ENCODE data around the gene NAA80.
"Not testable (repeated sequence)": the region's sequence is repeated elsewhere in the genome, so short reads cannot be mapped to it uniquely, and the experiment has no call there.

NAA80 gene

DNA sequence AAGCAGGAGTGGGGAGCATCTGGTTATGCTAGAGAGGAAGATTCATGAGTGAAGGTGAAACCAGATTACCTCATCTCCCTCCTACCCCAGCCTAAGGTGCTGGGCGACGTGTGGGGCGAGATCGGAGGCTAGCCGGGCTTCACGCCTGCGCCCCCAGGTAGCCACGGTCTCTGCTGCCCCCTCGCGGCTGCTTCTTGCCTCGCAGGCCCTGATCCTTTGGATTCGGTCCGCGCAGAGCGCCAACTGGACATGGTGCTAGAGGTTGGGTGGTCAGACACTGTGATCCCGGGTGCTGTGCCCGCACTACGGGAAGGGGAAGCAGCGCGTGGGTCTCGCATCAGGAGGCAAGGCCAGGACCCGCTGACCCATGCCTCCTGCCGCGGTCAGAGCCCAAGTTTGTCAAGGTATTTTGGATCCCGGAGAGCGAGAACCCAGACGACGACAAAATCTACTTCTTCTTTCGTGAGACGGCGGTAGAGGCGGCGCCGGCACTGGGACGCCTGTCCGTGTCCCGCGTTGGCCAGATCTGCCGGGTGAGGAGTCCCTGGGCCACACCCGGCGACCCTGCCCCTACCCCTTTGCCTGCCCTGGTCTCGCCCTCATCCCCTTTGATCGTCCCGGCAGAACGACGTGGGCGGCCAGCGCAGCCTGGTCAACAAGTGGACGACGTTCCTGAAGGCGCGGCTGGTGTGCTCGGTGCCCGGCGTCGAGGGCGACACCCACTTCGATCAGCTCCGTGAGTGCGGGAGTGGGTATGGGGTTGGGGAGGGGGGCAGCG lies 26.1 kb downstream of the NAA80 start:
- DNase-seq (ENCODE audit: low read depth, low spot score): no peak
- no peak overlapping the region for H3K27ac ChIP-seq

DNA sequence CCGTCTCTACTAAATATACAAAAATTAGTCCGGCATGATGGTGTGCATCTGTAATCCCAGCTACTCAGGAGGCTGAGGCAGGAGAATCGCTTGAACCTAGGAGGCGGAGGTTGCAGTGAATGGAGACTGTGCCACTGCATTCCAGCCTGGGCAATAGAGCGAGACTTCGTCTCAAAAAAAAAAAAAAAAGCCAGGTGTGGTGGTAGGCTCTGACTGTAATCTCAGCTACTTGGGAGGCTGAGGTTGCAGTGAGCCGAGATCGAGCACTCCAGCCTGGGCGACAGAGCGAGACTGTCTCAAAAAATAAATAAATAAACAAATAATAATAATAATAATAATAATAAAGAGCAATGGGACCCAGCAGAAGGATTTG lies 26.7 kb downstream of the NAA80 start:
- not testable (repeated sequence) for DNase-seq (ENCODE audit: low read depth, low spot score); H3K27ac ChIP-seq

DNA sequence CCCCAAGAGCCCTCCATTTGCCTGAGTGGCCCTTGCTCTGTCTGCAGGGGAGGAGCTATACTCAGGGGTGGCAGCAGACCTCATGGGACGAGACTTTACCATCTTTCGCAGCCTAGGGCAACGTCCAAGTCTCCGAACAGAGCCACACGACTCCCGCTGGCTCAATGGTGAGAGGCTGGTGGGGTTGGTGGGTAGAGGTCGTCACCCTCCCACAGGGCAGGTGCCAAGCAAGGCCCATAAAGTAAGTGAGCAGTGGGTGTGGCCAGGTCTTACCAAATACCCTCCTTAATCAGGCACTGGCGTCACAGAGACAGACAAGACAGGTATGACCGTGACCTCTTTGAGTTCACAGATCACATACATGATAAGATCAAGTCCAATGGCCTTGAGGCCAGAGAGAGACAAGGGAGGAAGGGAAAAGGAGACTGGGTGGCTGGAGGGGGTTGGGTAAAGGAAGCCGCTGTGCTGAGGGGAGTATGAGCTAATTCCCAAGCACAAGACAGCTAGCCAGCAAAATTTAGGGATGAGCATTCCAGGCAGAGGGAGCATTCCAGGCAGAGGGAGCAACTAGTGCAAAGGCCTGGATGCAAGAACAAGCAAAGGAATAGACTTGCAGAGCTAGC lies 27.8 kb downstream of the NAA80 start:
- no peak overlapping the region for H3K27ac ChIP-seq
- no peak for DNase-seq (ENCODE audit: low read depth, low spot score)

DNA sequence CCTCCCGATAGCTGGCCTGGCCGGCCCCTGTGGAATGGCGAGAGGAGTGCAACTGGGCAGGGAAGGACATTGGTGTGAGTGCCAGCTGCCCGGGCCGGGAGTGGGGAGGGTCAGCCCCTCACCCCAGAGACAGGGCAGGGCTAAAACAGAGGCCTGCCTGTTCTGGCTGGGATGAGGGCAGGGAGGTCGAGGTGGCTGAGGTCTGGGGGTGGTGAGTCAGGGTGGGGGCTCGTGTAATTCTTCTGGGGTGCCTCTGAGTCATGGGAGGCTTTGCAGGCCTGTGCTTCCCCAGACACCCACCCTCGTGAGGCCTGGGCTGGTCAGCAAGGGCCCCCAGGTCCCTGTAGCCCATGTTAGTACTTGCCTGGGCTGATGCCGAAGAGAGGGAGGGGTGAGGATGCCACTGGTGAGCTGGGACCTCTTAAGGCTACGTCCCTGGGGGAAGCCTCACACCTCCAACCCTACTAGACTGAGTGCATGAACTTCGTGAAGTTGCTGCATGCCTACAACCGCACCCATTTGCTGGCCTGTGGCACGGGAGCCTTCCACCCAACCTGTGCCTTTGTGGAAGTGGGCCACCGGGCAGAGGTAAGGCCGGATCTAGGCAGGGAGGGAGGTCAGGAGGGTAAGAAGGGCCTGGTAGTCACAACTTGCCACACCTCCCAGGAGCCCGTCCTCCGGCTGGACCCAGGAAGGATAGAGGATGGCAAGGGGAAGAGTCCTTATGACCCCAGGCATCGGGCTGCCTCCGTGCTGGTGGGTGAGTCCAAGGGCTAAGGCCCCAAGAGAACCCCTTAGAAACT lies 28.6 kb downstream of the NAA80 start:
- DNase-seq (ENCODE audit: low read depth, low spot score): no peak
- H3K27ac ChIP-seq: peak overlapping the region; percentile 74

DNA sequence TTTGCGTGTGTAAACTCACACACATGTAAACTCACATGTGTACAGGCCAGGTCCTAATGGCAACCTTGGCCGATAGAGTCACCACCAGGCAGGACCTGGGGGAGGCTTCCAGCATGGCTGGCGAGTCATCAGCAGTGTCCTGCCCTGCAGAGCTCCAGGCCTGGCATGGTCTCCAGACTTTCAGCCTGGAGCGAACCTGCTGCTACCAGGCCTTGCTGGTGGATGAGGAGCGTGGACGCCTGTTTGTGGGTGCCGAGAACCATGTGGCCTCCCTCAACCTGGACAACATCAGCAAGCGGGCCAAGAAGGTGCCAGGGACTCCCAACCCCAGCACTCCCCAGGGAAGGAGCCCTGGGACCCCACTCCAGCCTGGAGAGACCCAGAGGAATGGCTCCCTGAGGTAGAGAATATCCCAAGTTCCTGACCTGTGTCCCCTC lies 29.2 kb downstream of the NAA80 start:
- DNase-seq (ENCODE audit: low read depth, low spot score): no peak
- H3K27ac ChIP-seq: peak overlapping the region; percentile 74

DNA sequence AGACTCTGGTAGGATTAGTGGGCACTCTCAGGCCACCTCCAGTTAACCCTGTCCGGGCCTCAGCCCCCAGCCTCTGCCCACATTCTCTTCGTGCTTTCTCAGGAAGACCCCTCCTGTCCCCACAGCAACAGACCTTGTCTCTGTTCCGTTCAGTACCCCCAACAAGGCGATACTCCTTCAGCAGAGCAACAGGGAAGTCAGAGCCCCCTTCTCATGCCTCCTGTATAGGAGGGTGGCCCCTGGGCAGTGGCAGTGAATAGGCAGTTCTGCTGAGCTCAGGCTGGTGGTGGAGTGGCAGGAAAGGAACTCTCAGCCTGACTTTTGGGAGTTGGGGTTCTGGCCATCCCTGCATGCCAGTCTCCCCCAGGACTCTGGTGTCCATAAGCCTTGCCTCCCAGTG lies 29.7 kb downstream of the NAA80 start:
- no peak for DNase-seq (ENCODE audit: low read depth, low spot score)
- H3K27ac ChIP-seq: peak overlapping the region; percentile 74

DNA sequence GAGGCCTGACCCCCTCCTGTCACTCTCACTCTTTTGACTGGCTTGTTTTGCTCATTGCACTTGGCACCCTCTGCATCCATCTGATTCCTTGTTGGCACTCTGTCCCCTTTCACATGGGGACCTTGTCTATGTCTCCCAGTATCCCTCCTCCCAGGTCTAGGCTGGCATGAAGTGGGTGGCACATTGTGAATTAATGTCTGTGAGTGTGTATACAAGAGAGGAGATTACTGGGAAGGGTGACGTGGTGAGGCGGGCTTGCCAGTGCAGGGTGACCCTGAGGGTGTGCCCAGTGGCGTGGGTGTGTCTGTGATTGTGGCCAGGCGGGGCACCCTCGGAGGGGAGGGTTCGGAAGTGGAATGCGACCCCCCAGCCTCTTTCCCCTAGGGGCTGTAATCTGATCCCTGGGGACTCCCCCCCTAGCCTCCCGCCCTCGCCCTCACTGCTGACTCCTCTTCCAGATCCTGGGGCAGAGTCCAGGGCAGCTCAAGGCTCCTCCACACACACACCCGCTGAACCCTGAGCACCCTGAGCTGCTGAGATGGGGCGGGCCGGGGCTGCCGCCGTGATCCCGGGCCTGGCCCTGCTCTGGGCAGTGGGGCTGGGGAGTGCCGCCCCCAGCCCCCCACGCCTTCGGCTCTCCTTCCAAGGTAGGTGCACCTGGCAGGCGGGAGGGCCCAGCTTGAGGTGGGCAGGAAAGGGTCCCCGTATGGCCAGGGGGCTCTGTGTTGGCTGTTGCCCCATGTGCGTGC lies 30.3 kb downstream of the NAA80 start, which contains the start of gene SEMA3B:
TSS of gene SEMA3B (plus strand) at position 445 of the 749 bp plus-strand sequence. CDS start at position 539, 94 bp downstream.
- DNase-seq (ENCODE audit: low read depth, low spot score): no peak
- H3K27ac ChIP-seq: peak within 1 kb of the TSS; percentile 74

DNA sequence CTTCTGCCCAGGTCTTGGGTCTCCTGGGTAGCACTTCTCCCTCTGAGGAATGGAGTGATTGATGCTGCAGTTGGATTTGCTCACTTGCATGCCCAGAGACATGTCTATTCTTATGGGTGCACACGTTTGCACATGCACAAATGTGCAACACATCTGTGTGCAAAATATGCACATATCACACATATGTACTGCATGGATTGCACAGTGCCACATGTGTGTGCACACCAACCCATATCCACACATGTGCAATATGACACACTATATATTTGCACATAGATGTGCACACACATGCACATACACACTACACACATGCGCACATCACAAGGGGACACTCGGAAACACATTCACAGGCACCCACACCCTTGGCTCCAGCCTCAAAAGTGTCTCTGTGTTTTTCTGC lies 30.9 kb downstream of the NAA80 start:
- peak overlapping the region; percentile 74 for H3K27ac ChIP-seq

DNA sequence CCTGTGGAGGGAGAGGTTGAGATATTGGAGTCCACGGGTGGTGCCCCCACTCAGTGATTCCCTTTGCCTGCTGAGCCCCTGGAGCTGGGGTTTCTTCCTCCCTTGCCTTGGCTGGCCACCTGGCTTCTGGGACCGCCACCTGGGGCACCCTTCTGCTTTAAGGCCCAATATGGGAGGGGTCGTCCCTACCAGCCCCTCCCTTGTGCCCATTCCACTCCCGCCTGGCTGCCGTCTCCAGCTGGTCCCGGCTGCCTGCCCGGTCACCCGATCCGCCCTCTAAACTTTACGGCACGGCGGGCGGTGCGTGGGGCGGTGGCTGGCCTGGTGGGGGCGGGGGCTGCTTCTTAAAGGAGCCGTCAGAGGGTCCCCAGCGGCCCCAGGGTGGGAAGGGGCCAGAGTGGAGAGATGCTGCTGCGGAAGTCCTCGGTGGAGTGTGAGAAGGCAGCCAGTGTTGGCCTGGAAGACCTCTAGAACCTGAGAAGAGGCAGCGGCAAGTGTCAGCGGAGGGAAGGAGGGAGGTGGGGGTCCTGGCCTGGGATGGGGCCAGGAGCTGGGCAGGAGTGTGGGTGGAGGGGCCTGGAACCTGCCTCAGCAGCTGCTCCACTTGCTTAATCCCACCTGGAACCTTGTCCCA lies 31.8 kb downstream of the NAA80 start:
- H3K27ac ChIP-seq: no peak overlapping the region
- no peak for DNase-seq (ENCODE audit: low read depth, low spot score)

More for the DNA sequence above, 30.9 kb downstream of the NAA80 start:
- DNase-seq (ENCODE audit: low read depth, low spot score): no peak

DNA sequence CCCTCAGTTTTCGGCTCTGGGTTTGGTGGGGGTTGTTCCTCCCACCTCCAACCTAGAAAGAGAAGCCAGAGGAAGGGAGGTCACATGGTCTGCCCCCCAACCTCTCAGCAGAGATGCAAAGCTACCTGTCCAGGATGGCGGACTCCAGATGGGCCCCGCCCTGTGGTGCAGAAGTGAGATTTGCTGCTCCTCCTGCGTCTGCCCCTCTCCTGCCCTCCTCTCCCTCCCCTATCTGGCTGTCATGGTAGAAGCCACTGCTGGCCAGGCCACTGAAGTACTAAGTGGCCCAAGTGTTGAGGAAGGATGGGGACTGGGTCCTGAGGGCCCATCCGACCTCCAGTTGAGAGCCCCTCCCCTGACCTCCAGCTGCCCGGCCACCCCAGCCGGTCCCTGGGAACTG lies 32.4 kb downstream of the NAA80 start:
- no peak overlapping the region for H3K27ac ChIP-seq
- DNase-seq (ENCODE audit: low read depth, low spot score): no peak

DNA sequence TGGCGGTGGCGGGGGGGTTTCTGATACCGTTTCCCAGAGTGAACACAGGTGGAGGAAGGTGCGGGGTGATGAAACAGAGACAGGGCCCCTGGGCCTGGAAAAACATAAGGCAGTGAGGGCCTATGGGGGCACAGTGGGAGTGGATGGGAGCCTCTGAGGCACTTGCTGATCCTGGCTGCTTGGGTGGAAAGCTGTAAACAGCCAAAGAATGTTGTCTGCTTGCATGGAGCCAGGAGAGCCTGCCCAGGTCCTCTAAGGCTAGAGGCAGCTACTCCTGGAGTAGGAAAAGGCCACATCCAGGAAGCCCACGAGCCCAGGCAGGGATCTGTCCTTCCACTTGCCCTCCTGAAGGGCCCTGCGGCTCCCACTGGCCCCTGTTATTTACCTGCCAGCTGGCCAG lies 33.2 kb downstream of the NAA80 start:
- DNase-seq (ENCODE audit: low read depth, low spot score): no peak
- H3K27ac ChIP-seq: peak overlapping the region; percentile 66

DNA sequence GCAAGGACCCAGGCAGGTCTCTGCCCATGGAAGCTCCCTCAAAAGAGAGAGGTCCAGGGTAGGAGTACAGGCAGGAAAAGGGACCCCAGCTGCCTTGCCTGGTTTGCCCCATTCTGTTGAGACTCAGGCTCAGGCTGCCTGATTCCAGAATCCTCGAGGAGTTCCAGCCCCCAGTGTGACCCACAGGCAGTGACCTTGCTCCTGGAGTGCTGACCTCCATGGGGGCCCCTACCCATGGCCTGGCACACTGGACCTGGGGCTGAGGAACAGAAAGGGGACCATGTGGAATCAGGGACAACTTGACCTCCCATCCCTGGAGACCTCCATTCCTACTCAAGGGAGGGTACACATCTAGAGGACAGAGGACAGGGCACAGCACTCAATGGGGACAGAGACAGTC lies 33.6 kb downstream of the NAA80 start:
- peak overlapping the region; percentile 66 for H3K27ac ChIP-seq

DNA sequence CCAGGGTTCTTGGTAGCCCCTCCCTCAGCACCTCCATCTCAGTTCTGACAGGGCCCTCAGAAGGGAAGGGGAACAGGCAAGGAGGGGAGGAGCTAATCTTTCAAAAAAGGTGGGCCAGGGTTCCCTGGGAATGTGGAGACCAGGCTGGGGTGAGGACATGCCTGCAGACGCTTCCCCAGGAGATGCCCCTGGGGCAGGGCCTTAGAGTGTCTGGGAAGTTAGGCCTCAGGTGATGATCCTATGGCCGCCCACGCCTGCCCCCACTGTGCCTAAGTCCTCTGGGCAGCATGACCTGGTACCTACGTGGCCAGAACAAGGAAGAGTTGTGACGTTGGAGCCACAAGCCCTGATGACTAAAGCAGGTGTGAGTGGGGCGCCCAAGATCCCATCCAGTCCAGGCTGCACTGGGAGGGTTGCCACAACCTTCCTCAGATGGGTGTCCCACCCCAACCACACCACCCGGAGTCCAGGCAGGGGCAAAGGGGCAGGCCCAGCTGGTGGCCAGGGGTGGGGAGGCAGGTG lies 34.2 kb downstream of the NAA80 start:
- peak overlapping the region; percentile 66 for H3K27ac ChIP-seq
- DNase-seq (ENCODE audit: low read depth, low spot score): no peak

More for the DNA sequence above, 33.6 kb downstream of the NAA80 start:
- no peak for DNase-seq (ENCODE audit: low read depth, low spot score)

DNA sequence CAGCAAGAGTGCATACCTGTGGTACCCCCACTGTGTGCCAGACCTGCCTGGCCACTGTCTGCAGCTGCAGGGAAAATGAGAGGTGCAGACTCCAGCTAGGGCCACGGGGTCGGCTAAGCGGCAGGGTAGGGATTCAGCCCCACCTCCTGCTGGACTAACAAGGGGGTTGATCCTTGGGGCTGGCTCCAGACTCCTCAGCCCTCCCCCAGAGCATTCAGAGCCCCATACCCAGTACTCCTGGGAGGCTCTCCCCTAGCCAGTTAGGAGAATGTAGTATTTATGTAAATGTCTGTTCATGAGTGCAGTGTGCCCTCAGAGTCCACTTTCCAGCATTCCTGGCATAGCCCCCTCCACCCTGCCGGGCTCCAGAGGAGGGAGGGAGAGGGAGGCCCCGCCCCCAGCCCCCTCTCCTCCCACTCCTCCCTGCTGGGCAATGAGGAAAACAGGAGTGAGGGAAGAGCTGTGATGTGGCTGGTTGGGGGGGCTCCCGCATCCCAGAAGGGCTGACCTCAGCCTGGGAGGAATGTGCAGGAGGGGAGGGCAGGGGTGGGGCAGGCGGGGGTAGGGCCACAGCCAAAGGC lies 34.7 kb downstream of the NAA80 start:
- peak overlapping the region; percentile 66 for H3K27ac ChIP-seq
- no peak for DNase-seq (ENCODE audit: low read depth, low spot score)

DNA sequence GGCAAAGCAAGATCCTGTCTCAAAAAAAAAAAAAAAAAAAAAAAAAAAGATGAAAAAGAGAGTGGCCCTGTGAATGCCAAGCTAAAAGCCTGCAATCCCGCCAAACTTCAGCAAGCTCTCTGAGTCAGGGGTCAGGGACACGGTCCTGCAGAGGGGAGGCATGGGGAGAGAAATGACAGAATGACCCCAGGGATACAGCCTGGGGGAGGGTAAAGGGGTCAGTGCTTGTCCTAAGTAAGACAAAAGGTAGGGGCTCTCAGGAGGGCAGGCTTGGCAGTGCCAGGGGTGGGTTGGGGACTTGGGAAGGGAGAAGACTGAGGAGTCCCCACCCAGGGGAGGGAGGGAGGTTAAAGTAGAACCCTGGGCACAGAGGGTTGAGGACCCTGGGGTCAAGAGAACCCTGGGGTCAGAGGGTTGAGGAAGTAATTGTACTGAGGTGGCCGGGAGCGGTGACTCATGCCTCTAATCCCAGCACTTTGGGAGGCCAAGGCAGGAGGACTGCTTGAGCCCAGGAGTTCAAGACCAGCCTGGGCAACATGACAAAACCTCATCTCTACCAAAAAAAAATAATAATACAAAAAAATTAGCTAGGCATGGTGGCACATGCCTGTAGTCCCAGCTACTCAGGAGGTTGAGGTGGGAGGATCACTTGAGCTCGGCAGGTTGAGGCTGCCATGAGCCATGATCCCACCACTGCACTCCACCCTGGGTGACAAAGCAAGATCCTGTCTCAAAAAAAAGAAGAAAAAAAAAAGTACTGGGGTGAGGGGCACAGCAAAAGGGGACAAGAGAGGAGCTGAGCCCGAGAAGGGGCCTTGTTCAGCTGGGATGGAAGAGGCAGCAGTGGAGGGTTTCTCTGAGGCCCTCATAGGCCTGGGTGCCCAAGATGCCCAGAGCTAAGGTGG lies 35.5 kb downstream of the NAA80 start:
- H3K27ac ChIP-seq: peak overlapping the region; percentile 66
- no peak for DNase-seq (ENCODE audit: low read depth, low spot score)

DNA sequence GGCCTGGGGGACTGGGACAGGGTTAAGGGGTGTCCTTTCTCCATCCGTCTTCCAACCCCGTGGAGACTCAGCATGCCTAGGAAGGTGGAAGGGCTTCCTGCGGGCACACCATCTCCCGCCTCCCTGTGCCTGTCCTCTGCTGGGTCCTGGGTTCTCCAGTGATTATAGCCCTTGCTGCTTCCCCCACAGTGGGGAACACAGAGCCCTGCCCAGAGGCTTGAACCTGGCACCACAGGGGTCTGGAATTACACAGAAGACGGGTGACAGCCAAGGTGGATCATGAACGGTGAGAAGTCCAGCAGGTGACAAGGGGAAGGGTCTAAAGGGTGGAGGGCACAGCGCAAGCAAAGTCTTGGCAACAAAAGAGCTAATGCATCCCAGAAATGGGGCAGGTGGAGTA lies 36.4 kb downstream of the NAA80 start:
- no peak for DNase-seq (ENCODE audit: low read depth, low spot score)

DNA sequence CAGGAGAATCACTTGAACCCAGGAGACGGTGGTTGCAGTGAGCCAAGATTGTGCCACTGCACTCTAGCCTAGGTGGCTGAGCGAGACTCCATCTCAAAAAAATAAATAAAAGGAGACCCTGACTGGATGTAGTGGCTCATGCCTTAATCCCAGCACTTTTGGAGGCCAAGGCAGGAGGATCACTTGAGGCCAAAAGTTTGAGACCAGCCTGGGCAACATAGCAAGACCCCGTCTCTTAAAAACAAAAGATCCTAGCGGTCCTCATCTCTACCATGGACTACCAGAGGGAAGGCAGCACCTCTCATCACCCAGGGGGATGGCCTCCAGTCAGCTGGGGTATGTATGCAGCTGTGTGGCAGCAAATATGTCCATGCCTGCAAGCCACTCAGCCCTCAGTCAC lies 37.0 kb downstream of the NAA80 start:
- DNase-seq (ENCODE audit: low read depth, low spot score); H3K27ac ChIP-seq: not testable (repeated sequence)

More for the DNA sequence above, 36.4 kb downstream of the NAA80 start:
- H3K27ac ChIP-seq: no peak overlapping the region

DNA sequence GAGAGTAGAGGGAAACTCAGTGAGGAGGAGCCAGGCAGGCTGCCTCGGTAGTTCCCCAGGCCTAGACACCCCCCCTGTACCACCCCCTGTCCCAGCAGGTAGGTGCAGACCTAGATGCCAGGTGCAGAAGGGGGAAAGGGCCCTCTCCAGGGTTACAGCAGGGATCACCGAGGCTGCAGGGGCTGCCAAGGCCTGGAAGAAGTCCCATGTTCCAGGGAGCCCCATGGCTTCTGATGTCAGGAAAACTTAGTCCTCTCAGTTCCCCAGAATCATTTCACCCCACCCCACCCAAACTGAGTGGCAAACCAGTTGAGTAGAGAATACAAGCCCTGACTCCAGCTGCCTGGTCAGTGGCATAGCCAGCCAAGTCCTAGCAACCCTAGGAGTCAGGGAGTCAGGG lies 37.7 kb downstream of the NAA80 start:
- H3K27ac ChIP-seq: no peak overlapping the region
- no peak for DNase-seq (ENCODE audit: low read depth, low spot score)
